Activated gamma-delta T cell treated with Interleukin-2 at 50 U/mL for 16 hours (primary cell): ENCODE results near the gene ATP10A.
"Not testable (repeated sequence)": the region's sequence is repeated elsewhere in the genome, so short reads cannot be mapped to it uniquely, and the experiment has no call there.

Source experiments
- DNase-seq: peaks from one replicate; pipeline ENCODE4 v3.0.0-alpha.2; 2020

ATP10A gene

DNA sequence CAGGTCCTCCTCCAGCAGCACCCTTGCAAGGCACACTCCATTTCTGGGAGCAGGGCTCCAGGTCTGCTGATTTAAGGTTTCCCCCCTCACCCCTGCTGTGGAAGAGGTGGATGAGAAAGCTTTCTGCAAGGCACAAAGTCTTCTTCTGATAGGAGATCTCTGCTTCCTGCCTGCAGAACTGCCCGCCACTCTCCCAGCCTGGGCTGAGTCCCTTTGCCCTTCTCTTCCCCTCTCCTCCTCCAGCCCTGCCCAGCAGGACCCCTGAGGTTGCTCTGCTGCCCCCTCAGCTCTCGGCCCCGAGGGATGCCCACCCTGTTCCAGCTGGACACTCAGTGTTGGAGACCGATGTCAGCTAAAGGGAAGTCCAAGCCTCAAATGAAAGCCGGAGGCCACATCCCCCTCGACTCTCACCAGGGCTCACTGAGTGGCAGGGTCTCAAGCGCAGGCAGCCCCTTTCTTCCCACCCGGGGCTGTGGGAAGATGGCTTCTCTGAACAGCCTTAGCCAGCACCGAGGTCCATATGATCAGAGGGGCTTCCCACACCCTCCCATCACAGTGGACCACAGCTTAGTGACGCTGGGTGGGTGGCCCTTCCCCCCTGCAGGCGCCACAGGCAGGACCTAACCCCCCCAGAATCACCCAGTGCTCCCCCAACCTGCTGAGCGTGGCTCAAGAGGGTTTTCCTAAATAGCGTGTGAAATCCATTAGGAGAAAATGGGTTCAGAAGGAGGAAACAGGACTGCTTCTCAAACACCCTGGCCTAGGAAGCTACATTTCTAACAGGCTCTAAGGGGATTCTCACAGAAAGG, 4.0 kb downstream of the ATP10A start:
- no peak for DNase-seq

DNA sequence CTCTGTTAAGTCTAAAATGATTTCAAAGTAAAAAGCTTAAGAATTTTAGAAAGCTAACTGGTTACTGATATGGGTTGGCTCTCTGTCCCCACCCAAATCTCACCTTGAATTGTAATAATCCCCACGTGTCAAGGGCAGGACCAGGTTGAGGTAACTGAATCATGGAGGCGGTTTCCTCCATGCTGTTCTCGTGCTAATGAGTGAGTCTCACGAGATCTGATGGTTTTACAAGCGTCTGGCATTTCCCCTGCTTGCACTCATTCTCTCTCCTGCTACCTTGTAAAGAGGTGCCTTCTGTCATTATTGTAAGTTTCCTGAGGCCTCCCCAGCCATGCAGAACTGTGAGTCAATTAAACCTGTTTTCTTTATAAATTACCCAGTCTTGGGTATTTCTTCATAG, 7.1 kb downstream of the ATP10A start:
- DNase-seq = not testable (repeated sequence)

DNA sequence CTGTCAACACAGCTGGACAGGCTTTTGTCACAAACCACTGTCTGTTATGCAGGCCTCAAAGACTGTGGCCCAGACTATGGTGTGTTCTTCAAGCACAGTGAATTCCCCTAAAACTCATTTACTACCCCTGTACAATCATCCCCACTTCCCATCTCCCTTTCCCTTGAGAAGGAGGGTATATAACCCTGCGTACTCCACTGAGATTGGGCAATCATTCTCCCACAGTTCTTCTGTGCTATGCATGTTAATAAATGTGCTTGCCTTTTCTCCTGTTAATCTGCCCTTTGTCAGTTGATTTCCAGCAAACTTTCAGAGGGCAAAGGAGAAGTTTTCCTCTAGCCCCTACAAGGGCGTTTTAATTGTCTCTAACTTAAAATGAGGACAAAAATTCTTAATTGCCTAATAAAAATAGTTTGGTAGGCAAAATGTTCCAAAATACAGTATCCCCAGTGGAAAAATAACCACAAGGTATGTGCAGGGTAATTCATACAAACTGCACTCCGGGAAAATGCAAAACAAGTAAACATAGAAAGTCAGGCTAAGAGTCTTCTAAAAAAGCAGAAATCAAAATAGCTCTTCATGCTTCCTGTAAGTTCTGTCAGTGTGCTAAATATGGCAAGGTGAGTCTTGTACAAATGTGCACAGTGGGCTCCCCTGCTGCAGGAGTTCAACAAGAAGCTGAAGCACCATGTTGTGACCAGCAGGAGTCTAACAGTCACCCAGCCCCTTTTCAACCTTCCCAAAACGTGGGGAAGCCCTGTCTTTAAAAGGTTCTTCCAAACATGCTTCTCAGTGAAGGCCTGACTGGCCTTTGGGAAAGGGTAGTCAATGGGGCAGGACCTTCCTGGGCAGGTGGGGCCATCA, 10.2 kb downstream of the ATP10A start:
- no peak for DNase-seq

DNA sequence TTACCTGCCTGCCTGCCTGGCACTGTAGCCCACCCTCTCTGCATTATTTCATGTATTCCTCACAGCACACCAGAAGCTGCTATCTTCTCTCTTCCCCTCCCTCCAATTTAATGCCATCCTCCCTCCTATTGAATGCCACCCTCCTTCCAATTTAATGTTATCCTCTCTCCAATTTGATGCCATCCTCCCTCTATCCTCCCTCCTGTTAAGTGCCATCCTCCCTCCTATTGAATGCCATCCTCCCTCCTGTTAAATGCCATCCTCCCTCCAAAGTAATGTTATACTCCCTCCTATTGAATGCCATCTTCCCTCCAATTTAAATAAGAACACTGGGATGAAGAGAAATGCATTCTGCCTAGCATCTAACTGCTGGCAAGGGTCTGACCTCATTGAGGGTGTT, 11.1 kb downstream of the ATP10A start:
- DNase-seq = no peak

DNA sequence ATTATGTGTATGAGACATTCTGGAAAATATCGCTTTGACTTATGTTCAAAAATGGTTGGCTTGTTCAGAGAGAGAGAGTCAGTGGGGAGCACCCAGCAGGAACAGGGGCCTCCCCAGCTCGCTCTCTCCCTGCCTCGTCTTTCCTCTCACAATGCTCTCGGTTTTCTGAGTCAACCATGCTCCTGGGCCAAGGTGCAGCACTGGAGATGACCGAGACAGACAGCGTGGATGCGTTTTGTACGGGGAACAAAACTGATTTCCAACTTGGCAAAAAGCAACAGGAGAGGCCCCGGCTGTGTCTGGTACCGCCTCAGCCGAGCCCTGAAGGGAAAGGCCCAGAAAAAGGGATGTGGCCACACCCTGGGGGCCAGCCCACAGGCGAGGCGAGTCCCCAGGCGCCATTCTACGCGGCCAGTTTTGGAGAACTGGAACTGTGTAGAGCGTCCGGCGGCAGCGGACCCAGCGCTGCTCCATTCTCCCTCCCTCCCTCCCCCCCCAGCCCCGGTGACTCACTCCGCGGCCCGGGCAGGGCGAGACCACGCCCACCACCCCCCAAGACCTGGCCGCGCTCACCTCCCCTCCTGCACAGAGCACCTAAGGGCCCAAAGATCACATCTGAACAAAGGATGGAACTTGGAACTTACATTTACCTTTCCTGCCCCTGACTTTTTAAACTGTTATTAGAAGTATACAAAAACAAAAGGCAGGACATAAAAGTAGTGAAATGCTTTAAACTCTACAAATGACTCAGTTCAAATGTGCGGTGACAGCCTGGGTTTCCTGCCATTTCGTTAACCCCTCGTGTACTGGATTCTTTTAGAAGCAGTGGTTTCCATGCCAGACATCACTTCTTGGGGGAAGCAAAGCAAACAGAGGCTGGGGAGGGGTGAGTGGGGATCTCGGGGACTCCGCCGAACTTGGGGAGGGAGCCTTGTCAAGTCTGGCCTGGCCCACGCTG, 12.7 kb downstream of the ATP10A start:
- peak; percentile 70 for DNase-seq

DNA sequence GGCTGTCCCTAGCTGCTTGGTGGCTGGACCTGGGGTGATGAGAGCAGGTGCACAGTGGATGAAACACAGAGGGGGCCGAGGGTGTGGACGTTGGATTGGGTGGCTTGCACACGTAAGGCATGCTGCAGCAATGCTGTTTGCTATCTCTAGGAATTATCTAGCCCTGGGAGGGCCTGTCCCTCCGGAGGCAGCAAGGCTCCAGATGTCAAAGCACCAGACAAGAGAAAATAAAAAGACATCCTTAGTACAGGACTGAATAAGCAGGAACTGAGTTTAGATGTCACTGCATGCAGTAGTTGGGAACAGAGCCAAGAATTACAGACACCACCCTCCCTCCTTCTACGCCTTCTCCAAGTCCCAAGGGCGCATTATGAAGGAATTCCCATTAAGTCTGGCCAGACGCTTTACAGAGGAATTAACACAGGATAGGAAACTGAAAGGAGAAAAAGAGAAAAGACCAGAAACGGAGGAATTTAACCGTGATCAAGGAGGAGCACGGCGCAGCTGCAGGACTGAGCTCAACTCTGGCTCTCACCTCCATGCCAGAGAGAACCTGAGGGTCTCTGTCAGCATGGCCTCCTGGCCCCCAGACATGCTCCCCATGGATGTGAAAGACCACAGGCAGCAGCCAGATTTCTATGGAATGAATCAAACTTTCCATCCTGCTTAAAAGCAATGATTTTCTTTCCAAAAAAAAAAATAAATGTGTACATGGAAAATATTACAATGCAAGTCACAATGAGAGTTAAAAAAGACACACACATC, 13.8 kb downstream of the ATP10A start:
- DNase-seq = no peak

DNA sequence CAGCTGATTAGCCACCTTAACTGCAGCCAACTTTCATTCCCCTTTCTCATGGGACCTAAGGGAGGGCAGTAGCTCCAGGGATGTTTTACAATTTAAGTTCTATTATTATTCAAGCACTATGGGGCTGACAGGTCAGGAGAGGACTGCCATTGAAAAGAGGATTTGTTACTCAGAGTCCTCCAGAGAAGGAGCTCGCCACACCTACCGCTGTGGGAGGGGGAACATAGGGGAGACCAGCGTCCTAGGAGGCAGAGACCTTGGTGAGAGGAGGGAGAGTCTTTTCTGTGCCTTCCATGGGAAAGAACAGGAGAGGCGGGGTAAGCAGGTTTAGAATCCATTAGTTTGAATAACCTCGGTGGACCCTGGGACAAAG, 14.4 kb downstream of the ATP10A start:
- no peak for DNase-seq

DNA sequence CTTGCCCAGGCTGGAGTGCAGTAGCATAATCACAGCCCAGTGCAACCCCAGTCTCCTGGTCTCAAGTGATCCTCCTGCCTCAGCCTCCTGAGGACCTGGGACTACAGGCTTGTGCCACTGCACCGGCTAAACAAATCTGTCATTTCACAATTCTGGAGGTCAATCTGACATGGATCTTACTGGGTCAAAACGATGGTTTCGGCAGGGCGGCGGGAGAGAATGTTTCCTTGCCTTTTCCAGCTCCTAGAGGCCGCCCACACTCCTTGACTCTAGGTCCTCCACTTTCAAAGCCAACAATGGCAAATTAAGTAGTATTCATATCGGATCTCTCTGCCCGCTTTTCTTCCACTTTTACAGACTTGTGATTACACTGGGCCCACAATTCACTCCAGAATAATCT, 14.8 kb downstream of the ATP10A start:
- DNase-seq = no peak

DNA sequence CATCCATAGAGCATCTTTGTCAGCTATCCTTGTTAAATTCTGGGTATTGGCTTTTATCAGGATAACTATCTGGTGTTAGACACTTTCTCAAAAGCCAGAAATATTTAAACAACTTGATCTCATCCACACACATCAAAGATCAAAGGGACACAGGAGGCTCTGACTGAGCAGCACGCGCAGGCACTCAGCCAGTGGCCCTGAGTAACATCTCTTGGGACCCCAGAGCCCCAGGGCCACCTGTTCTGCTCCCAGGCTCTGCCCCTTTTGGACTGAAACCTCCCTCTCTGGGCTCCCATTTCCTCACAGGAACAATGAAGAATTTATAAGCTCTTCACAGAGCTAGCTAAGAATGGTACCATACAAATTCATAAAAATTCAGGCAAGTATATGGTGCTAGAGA, 16.1 kb downstream of the ATP10A start:
- DNase-seq = no peak

DNA sequence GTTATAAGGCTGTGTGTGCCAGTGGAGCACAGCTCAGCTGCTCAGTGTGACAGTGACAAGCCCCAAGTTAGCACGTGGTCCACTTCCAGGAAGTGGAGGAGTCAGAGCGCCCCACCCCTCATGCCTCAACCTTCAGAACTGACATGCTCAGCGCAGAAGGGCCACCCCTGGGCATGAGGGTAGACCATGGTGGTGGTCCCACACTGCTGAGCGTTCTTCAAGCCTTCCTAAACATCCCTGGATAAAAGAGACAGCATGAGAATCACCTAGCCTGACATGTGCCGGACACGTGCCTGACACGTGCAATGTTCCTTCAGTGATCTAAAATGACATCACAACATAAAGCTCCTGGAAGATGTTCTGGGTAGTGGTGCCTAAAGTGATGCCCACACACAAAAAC, 16.8 kb downstream of the ATP10A start:
- DNase-seq = peak; percentile 51

DNA sequence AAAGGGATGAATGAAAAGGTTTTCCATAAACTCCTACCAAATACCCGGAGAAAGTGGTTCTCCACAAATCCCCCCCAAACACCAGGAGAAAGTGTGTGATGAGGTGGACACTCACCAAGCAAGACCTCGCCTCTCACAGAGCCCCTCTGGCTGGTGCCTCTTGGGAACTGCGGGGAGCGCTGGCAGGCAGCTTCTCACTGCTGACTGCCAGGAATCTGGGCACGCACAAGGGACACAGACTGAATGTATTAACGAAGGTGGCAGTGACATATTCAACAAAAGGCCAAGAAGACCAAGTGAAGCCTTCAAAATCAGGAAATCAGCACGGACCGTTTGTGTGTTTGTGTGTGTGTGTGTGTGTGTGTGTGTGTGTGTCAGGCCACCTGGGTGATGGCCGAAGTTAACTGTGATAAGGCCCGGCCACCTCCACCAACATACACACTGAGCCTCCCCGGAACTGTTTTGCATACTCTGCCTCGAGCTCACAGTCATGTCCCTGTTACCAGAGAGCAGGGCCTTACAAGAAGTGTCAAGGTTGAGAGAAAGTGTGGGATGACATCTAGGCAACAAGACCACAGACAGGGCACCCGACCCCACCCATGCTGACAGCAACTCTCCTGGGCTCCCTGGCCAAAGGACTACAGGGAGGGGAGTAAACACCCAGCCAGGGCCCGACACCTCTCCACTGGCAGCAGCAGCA, 18.0 kb downstream of the ATP10A start:
- DNase-seq = no peak

DNA sequence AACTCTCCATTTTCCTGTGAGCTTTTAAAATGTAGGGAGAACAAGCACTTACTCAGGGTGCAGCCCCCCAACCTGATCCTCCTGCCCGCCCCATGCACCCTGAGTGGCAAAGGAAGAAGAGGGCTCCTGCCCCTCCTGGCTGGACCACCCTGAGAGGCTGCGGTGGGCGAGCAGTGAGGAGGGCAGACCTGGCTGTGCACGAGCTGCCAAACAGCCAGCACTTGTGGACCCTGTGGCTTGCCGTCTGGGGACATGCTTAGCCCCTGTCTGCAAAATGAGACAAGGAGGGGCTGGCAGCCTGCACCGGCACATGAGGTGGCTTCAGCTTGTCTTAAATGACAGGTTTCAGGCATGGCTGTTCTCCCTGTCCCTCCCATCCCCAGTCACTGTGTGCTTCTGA, 18.6 kb downstream of the ATP10A start:
- no peak for DNase-seq

DNA sequence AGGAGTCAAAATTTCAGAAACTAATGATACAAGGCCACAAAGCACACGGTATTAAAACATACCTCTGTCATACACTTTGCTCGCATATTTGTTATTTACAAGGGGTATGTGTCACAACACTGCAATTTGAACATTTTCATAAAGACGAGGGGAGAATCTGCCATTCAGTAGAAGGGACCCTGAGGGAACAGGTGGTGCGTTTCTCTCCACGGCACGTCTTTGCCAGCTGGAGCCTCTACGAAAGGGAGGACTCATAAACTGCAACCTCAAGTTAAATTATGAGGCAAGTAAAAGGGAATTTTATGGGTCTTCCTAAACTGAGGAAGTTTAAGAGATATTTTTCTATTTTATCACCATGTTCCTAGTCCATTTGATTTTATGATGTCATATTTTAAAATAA, 19.1 kb downstream of the ATP10A start:
- DNase-seq = no peak

DNA sequence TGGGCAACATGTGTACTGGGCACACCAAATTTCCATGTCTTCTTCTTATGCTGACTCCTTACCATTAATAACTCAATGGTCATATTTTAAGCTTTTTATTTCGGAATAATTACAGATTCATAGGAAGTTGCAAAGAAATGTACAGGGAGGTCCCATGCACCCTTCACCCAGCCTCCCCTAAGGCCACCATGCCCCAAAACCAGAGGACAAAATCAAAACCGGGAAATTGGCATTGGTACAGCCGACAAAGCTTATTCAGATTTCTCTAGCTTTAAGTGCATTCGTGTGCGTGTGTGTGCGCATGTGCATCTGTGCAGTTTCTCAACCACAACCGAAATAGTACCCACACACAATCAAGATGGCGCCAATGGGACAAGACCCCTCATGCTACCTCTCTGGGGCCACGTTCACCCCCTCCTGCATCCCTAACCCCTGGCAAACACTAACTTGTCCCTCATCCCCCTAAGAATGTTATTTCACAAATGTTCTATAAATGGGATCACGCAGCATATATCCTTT, 23.4 kb downstream of the ATP10A start:
- no peak for DNase-seq

DNA sequence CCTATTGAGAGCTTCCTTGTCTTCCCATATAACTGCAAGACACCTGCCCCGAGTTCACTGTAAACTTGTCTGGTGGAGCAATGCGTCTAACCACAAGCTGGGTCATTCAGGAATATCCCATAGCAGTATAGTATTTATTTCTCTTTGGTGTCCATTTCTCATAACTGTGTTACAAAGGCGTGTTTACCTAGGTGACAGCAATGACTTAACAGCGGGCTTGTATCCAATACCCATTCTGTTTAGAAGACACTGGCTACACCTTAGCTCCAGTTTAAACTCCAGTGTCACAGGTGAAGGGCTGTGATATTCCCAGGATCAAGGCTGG, 24.3 kb downstream of the ATP10A start:
- no peak for DNase-seq

DNA sequence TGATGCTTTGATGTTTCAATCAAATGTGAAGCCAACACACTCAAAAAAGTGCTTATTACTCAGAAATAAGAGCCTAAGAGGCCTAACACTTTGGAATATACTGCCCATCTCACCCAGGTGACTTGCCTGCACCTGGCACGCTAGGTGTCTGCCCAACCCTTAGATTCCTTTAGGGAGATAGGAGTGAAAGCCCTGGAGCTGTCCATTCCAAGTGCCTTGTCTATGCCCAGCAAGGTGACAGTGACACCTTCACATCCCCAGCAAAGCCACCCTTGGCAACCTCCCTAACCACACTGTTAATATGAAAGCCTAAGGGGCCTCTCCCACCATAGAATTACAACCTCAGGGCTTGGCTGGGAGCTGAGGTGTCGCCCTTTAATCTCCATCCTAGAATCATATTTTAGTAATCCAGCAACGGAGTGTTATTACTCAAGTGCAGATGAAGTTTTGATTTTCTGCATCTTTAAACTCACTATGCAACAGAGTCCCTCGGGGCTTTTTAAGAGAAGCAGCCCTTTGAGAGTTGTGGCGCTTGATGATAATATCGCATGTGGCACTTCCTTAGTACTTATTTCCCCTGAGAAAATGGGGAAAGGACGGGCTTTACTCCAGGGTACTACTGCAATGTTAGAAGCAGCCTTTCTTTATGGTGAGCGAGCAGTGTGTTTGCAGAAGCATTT, 24.8 kb downstream of the ATP10A start:
- no peak for DNase-seq

DNA sequence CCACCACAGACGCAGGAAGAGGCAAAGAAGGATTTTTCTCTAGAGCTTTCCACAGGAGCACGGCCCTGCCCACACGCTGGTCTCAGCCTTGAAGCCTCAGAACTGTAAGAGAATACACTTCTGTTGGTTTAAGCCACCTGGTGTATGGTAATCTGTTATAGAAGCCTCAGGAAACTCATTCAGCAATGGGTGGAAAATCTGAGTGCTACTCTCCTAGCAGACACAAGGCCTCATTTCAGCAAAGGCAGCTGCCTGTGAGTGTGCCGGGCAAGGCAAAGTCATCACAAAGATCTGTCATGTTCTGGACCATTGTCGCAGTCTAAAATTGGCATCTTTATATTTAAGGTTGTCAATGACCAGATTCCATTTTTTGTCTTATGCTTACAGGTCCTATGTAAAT, 31.0 kb downstream of the ATP10A start:
- no peak for DNase-seq

DNA sequence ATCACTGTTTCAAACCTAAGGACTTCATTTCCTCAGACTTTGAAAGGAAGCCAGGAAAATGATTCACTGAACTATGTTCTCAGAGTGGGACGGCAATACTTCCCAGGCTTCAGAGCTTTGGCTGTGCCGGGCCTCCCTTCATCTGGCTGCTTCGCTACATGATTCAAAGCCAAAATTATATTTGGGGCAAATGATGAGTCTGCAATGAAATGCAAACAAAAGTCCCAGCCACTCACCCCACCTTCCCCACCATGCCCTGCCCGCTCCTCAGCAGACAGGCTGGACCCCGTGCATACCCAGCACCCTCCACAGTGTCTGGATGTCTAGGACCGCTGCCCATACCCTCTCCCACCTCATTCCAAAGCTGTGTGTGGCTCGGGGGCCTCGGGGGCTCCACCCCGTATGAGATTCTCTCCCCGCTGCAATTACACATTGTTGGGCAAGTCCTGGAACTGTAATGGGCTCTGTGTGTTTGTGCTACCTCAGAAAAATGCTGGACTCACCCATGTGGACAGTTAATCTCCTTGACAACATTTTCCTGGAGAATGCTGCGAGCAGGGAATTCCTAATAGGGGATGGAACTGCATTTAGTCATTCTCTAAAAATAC, 32.2 kb downstream of the ATP10A start:
- DNase-seq = no peak

DNA sequence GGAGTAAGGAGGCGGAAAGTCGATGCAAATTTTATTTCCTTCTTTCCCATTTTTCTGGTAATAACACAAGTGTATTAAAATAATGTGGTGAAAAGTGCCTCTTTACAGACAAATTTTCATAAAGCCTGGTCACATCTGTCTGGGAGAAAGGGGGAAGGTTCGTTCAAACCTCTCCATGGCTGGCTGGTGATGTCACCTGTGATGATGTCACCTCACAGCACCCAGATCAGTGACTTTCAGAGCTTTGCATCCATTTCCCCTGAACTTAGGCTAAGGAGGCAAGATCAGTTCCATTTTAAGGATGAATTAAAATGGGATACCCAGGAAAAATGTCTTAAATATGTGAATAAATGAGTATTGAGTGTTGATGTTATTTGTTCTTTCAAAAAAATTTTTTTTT, 34.1 kb downstream of the ATP10A start:
- no peak for DNase-seq

DNA sequence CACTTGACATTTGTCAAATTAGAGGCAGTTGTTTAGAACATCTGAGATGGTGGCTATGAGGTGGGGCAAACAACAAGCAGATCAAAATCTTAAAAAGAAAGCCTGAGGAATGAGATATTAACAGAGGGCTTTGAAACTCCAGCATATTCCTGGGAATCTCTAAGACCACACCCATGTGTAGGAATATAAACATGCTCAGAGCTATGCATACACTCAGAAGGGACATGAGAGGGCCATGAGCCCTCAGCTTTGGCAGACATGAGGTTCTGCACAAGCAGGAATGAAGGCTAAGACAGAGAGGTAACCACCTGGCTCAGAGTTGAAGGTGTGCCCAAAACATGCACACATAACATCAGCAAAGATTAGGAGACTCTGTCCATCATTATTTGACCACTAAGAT, 37.9 kb downstream of the ATP10A start:
- DNase-seq = no peak

DNA sequence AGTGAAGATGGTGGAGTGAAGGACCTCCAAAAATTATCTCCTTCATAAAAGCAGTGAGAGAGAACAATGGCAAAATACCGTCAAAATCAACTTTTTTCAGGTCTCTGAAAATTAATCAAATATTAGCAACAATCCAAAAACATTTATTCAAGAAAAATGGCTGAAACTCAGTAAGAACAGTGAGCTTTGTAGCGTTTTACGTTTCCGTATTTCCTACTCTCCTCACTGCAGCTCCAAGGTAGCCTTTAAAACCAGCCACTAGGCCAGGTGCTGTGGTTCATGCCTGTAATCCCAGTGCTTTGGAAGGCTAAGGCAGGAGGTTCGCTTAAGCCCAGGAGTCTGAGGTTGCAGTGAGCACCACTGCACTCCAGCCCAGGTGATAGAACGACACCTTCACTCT, 38.5 kb downstream of the ATP10A start:
- DNase-seq = no peak
